Fibroblast of skin of left quadriceps (primary cell): ENCODE measurements around the gene FOXN3.
"Not testable (repeated sequence)": the region's sequence is repeated elsewhere in the genome, so short reads cannot be mapped to it uniquely, and the experiment has no call there.

Experiments
- DNase-seq, 2 experiments: peaks; one replicate each; pipeline ENCODE4 v3.0.0-alpha.2; 2013; ENCODE audit warnings: low read depth in 2 of 2

FOXN3 gene

DNA sequence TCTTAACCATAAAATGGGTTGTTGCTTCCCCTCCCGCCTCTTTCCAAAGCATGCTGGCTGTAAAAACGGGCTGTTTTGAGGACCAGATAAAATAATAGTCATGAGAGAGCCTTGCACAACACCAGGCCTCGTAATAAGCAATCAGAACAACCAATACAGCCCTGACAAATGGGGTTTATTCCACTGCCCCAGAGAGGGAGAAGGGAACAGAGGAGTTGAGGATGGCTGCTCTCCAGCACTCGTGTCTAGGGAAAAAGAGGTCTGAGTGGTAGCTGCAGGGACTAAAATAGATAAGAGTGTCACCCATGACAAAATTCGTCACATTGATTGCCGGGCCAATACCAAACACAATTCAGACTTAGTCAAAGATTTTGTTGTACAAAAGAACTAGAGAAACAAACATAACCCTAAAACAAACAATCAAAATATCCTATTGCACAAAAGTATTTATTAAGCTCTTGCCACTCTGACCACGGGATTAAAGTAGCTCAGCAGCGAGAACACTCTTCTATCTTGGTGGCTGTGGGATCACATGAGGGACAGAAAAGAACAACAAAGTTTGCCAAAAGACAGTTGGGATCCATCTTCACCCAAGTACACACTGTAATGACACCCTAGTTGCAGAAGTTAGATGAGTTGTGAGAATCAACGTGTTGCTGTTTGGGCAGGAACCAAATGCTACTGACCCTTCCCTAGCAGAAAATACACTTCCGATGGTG is 188.0 kb downstream of the FOXN3 start:
- DNase-seq = no peak

DNA sequence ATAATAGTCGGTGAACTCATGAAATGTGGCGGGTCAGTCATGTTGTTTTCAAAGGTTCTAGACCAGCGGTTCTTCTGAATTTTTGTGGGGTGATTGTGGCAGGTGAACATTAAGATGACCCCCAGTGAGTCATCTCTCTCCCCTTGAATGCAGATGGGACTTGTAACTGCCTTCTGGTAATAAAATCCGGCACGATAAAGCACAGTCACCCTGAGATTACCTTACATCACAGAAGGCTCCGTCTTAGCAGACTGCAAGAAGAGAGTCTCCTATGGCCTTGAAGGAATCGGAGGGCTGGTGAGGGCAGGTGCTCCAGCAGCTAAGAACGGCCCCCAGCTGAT is 189.6 kb downstream of the FOXN3 start:
- DNase-seq = no peak

GRCh38 chr14:89226801-89227495 is 190.1 kb downstream of the FOXN3 start:
- peak; percentile 25 to 26 for DNase-seq

GRCh38 chr14:89225607-89226006 is 191.4 kb downstream of the FOXN3 start:
- no peak for DNase-seq

DNA sequence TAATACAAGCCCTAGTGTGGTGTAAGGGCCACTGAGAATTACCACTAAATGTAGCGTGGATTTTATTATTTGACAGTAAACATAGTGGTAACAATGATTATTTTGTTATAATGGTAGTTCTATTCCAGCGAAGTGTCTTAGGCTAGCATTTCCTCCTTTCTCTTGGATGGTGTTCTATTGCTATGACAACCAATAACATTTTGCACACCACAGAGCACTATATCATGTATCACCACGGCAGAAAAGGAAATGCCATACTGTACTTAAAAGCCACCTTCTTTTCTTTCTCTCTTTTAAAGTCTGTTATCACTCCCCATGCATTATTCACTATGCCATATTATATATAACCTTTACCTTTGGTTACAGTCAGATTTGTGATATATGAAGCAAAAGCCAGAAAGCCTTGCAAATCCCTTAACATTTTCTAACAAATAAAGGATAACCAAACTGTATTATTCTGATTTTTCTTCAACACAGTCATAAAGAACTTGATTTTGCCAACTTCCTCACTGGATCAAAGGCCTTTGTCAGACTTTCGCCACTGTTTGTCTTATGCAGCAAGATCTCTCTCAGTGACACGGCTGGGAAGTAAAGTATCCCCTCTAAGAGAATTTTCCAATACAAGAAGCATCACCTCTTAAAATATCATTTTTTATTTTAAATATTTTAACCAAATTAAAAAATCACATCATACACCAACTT is 195.8 kb downstream of the FOXN3 start:
- peak; percentile 35 to 51 for DNase-seq

DNA sequence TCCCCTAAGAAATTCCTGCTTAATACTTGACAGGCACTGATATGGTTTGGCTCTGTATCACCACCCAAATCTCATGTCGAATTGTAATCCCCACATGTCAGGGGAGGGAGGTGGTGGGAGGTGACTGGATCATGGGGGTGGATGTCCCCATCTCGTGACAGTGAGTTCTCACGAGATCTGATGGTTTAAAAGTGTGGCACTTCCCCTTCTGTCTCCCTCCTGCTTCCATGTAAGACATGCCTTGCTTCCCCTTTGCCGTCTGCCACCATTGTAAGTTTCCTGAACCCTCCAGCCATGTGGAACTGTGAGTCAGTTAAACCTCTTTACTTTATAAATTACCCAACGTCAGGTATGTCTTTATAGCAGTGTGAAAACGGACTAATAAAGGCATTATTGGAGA is 198.0 kb downstream of the FOXN3 start:
- no peak for DNase-seq

DNA sequence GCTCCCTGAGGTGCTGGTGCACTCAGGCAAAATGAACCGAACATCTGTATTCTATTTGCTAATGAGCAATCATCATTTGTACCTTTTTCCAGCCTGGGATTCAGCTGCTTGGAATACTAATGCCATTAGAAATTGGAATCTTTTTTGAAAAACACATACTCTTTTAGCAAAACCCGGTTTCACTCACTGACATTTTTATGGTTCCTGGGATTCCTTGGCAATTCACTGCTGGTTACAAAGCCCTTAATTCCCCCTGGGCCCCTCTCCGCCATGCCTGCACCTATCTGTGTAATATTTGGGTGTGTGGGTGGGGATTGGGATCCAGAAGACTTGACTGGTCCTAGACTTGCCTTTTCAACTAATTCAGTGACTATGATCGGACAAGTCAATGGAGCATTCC is 199.1 kb downstream of the FOXN3 start:
- peak in 1 of 2 experiments; percentile 29 for DNase-seq

GRCh38 chr14:89215531-89215930 is 201.5 kb downstream of the FOXN3 start:
- DNase-seq = no peak

DNA sequence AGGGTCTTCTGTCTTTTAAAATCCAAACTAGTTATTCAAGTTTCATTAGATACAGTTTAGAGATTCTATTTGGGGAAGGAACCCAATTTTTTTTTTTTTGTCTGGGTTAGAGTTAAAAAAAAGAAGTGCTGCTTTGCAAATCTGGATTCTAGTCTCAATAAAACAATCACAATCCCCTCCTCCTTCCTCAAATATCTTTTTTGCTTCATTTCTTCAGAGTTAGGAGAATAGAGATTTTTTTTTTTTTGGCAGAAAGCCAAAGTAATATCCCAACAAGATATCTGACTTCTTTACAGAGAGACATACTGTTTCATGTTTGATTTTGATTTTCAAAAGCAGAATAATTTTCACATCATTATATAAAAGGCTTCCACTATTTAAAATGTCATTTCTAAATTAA is 201.9 kb downstream of the FOXN3 start:
- DNase-seq = no peak

DNA sequence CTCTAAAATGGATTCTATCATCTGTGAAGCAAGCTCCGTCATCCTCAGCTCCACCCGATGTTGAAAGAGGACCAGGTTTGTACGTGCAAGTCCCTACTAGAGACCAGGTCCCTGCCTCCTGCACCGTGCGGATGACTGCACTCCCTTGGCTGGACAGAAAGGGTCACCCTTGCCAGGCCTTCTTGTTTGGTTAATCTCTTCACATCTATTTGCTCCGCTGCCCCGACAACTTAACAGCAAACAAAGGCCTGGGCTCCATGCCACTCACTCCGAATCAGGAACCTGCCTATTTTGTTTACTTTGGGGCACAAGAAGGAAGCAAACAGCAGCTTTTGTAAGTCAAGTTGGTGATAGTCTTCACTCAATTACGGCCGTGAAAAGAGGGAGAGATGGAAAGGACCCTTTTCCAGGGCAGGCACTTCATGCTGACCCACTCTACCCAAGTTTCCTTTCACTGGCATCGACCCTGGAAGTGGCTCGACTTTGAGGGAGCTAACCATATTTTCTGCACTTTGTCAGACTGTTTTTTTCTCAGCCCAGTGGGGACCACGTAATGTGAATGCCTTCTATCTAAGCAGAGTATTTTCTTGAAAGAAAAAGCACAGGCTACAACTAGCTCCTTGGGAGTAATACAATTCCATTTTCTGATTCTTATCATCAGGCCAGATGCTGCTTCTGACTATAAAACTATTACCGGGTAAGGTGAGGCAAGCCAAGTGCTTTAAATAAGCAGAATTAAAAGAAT is 202.6 kb downstream of the FOXN3 start:
- no peak for DNase-seq

GRCh38 chr14:89212386-89213235 is 204.4 kb downstream of the FOXN3 start:
- no peak for DNase-seq

GRCh38 chr14:89209558-89209957 is 207.5 kb downstream of the FOXN3 start:
- DNase-seq = no peak

DNA sequence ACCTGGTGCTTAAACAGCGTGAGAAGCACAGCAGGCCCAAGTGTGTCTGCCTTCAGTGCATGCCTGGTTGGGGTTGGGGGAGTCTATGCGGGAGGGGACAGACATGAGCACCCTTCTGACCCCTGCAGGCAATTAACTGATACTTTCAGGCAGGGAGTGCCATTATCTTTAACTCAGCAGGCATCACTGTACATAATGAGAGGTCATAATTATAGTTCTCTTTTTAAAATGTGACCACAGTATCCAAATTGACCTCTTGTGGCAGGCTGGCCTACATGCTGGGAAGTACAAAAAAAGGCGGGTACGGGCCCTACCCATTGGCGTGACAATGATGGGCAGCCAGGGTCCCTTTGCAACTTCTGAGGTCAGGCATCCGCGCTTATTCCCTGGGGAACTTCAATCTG is 209.1 kb downstream of the FOXN3 start:
- no peak for DNase-seq

- DNase-seq = peak in 1 of 2 experiments; percentile 29
Observed at GRCh38 chr14:89206389-89207031, 210.5 kb downstream of the FOXN3 start.

DNA sequence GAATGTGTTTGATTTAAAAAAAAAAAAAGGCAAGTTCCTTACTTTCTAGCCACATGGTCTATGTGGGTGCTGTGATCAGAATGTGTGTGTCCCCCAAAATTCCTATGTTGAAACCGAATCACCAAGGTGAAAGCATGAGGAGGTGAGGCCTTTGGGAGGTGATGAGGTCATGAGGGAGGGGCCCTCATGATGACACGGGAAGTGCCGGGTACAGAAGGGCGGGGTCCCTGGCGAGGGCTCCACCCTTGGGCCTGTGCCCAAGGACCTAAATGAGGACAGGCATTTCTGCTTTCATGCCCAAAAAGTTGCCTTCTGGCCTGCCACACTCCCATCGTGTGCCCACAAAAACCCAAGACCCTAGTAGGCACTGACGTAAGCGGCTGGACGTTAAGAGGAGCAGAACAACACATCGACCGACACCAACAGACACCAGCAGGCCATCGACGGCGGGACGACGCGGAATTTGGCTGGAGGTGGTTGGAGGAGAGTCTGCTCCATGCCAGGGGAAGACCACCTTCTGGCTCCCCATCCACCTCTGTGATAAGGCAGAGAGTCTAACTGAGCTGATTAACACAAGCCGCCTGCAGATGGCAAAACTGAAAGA is 211.8 kb downstream of the FOXN3 start:
- DNase-seq = no peak

GRCh38 chr14:89202413-89203190 is 214.4 kb downstream of the FOXN3 start:
- DNase-seq = no peak

DNA sequence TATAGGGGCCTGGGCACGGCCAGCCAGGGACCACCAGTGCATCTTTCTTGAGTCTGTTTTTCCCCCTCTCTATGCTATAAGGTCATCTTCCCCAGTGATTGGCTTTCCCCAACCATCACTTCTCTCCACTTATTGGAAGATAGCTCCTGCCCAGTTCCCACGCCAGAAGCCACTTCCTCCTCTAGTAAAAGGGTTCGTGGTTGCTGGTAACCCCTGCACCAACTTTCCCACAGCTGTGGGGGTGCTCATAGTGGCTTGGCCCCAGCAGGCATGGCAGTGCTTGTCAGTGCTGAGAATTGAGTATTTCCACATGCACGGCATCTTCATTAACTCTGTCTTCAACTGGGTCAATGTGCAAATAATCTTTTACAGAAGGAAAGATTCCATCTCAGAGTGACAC is 215.4 kb downstream of the FOXN3 start:
- DNase-seq = no peak

DNA sequence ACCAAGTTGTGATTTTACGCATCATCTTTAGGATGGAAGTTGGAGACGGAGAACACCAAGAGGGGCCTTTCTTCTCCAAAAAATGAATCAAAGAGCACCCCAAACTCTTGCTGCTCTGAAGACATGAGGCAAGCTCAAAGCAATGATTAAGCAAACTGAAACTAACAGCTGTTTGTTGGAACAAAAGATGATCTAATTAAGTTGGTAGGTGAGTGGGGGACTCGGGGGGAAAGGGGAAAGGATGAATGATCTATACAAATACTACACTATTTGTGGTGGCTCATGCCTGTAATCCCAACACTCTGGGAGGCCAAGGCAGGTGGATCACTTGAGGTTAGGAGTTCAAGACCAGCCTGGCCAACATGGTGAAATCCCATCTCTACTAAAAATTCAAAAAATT is 217.7 kb downstream of the FOXN3 start:
- DNase-seq = not testable (repeated sequence)

DNA sequence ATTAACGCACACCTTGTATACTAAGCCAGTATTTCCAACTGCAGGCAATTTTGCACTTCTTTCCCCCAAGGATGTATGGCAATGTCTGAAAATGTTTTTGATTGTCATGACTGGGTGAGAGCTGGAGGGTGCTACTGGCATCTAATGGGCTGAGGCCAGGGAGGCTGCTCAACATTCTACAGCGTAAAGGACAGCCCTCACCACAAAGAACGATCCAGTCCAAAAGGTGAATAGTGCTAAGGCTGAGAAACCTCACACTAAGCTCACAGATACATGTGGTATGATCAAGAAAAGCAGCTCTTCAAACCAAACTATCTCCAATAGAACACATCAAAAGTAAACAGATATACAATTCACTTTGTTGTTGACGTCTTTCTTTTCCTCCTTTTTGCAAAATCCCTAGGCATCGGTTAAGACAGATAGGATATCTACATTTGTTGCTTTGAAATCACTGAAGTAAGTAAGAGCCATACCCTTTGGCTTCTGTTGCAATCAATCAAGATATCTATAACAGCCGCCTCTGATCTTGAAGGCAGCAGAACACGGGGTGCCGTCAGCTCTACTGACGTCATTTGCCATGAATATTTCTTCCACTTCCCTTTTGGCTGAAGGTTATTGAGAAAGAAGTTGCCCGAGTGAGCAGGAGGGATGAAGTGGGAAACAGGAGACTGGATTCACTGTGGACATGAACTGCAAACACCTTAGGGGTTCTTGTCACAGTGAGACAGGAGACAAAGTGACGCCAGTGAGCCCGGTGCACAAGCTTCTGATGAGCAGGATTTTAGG is 218.3 kb downstream of the FOXN3 start:
- DNase-seq = no peak
